ENCODE results near the gene B4GALNT3.

B4GALNT3 gene

DNA sequence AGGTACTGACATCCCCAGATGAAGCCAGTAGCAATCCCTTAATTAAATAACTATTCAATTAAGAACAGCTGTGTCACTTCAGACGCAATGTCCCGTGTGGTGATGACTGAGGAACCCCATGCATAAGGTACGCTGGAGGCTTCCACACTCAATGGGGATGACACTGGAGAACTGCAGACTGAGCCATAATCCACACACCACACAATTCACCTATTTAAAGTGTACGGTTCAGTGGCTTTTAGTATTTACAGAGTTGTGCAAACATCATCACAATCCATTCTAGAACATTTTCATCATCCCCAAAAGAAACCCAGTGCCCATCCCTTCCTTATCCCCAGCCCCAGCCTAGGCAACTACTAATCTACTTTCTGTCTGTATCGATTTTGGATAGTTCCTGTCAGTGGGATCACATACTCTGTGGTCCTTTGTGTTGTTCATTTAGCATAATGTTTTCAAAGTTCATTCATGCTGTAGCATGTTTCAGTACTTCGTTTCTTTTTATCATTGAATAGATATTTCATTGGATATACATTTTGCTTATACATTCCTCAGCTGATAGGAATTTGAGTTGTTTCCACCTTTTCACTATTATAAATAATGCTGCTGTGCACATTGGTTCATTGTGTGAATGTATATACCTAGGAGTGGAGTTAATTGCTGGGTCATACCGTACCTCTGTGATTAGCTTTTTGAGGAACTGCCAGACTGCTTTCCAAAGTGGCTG lies 142.4 kb downstream of the B4GALNT3 start:
- DNase-seq = no peak

DNA sequence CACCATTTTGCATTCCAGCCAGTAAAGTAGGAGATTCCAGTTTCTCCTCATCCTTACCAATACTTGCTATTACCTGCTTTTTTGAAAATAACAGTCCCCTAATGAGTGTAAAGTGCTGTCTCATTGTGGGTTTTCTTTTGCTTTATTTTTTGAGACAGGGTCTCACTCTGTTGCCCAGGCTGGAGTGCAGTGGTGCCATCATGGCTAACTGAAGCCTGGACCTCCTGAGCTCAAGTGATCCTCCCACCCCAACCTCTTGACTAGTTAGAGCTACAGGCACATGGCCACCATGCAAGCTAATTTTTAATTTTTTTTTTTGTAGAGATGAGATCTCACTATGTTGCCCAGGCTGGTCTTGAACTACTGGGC lies 142.9 kb downstream of the B4GALNT3 start:
- no peak for DNase-seq

DNA sequence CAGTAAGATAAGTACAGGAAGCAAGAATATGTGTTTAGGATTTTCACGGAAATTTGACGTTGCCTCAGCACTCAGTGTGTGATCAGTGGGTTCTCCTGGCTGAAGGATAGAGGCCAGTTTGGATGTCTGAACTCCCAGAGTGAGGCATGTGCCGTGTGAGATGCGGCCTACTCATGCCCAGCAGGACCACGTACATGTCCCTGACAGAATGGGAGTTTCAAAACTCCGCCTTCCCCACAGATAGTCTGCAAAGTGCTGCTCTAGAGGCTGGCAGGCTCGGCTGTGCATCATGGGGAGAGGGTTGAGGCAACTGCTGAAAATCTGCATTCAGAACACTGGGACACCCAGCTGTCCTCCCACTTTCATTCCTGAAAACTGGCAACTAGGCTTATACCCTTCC lies 145.2 kb downstream of the B4GALNT3 start:
- DNase-seq = no peak

DNA sequence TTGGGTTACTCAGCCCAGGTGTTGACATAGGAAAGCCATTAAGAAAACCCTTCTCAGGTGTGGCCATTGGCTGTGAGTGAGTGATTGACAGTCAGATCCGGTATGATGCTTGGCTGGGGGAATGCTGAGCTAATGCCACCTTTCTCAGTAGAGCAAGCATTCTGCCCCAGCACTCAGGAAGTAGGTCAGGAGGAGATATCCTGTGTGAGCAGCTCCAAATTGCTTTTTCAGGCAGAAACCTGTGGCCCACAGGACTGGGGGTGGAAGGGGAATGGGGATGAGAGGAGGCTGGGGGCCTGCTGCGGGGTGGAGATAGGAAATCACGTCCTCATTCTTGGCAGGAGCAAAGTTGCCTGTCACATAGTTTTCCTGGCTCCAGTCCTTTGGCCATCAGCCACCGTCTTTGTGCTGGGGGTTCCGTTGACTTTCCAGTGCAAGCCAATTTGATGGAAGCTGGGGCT lies 147.8 kb downstream of the B4GALNT3 start:
- DNase-seq = no peak

DNA sequence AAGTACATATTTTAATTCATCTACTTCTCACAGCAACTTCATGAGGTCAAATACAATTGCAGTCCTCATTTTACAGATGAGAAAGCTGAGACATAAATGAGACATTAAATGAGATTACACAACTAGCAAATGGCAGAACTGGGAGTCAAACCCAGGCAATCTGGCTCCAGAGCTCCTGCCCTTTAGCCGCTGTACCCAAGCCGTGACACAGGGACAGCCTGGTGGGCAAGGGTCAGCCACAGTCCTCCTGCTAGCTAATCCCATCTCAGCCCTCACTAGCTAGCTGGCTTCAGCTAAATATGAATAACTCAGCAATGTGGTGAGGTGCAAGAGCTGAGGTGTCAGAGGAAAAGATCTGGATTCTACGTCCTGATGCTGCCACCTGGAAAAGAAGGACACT lies 148.7 kb downstream of the B4GALNT3 start:
- no peak for DNase-seq

GRCh38 chr12:608921-609320 lies 149.2 kb downstream of the B4GALNT3 start:
- DNase-seq = no peak

- no peak for DNase-seq
Measured at GRCh38 chr12:611721-612120, 152.0 kb downstream of the B4GALNT3 start.

DNA sequence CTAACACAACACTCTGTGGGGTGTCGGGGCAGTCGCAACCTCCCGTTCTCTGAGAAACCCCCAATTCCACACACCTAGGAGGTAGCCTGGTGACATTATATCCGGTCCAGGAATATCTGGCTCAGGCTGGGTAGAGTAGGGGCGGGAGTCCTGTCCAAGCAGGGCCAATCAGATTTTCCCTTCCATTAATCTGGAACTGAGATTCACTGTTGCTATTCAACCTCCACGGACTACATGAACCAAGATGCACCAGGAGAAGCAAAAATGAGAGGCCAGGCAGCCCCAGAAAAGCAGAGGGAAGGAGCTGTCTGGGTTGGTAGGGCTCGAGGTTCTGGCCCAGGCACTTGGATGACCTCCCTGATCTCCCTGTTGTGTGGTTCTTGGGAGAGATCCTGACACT lies 152.6 kb downstream of the B4GALNT3 start:
- DNase-seq = no peak

DNA sequence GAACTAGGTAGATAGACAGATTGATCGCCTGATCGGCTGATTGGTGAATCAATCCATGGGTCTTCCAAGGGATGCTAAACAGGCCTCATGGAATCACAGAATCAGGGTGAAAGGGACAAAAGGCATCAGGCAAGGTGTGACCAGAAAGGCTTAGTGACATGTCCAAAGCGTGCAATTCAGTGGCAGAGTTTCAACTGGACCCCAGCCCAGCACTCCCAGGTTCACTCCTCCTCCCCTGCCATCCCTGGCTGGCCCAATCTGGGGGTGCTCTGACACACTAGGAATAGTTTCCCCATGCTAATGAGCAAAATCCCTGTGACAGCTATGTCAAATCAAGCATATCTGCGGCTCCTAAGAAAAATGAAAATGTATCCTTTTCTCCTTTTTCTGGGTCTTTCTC lies 153.1 kb downstream of the B4GALNT3 start:
- DNase-seq = no peak

Measured in NK-92 treated with Interleukin-12 subunit alpha and Interleukin-12 subunit beta, amount 100 ng/mL, for 24 hours (cell line).